Right atrium auricular region (tissue), 2 donors: ENCODE data around the gene AFAP1. TPM values are rescaled to one million over a fixed set of nuclear protein-coding genes. Genes with fewer than 3 reads are reported as not detected.

Experiments used
- DNase-seq: peaks from one replicate; pipeline ENCODE4 v3.0.0-alpha.2; 2019; ENCODE audit warnings: low spot score
- H3K27ac ChIP-seq, 2 donors: fragments of 200-600 bp; sonication (generic); 1 replicate in 1 of 2; 2 replicates in 1 of 2; pipeline ENCODE4 v1.5.1; 2016 to 2019
- H3K27me3 ChIP-seq, 2 donors: fragments of 200-600 bp; sonication (generic); one replicate each; pipeline versions ENCODE4 v1.5.1 to v1.6.0; 2017 to 2019
- H3K36me3 ChIP-seq: fragments of 200-600 bp; sonication (generic); one replicate; pipeline ENCODE4 v1.5.1; 2016
- H3K4me1 ChIP-seq, 2 donors: fragments of 200-600 bp; sonication (generic); one replicate each; pipeline versions ENCODE4 v1.5.1 to v1.6.0; 2017 to 2019
- H3K4me3 ChIP-seq, 2 donors: fragments of 200-600 bp; sonication (generic); 1 replicate in 1 of 2; 2 replicates in 1 of 2; pipeline ENCODE4 v1.5.1; 2017 to 2019; ENCODE audit warnings: mild to moderate bottlenecking in 1 of 2, moderate library complexity in 1 of 2
- H3K9me3 ChIP-seq, 2 donors: fragments of 200-600 bp; sonication (generic); one replicate each; pipeline ENCODE4 v1.5.1; 2019
- CTCF ChIP-seq, 2 donors: fragments of 200-600 bp; sonication (generic); IDR thresholded peaks; one replicate each; pipeline ENCODE4 v1.5.1; 2019; ENCODE audit warnings: antibody characterized with exemption in 2 of 2
- total RNA-seq, 2 donors: library from RNA; depleted of rRNA; stranded (reverse); fragments of >200 nt; gene quantifications; one replicate each; pipeline ENCODE4 v1.1.0, GENCODE V29; 2016

AFAP1 gene
- total RNA-seq, 2 donors from 2014 or later, result 16.2 to 27.2 TPM

- Histone ChIP-seq H3K27me3 (no peaks in the 10 kb centered on the region), H3K9me3 (no peaks in the 10 kb centered on the region), H3K27ac (peak overlapping the region; percentile 65 to 67), H3K36me3 (peaks cover 12% of the 10 kb centered on the region), H3K4me1 (peaks cover 0 to 42% of the 10 kb centered on the region in 2 donors), H3K4me3 (no peak overlapping the region)
- TF ChIP-seq CTCF (IDR thresholded peaks at IDR 0.05), result no peak
- peak; percentile 68 for DNase-seq
Observed at GRCh38 chr4:7872264-7872771, 67.3 kb downstream of the AFAP1 start.

- Histone ChIP-seq H3K9me3 (no peaks in the 10 kb centered on the region), H3K4me1 (peaks cover 0 to 32% of the 10 kb centered on the region in 2 donors), H3K27me3 (no peaks in the 10 kb centered on the region), H3K4me3 (peak overlapping the region; percentile 18 to 25), H3K27ac (peak overlapping the region; percentile 65 to 67), H3K36me3 (peaks cover 14% of the 10 kb centered on the region)
- no peak for DNase-seq
- no peak for TF ChIP-seq CTCF (IDR thresholded peaks at IDR 0.05)
Observed at GRCh38 chr4:7871356-7871755, 68.3 kb downstream of the AFAP1 start.

GRCh38 chr4:7868892-7869471 is 70.7 kb downstream of the AFAP1 start:
- peaks cover 14% of the 10 kb centered on the region for H3K36me3 ChIP-seq
- H3K4me3 ChIP-seq, result no peak overlapping the region
- TF ChIP-seq CTCF (IDR thresholded peaks at IDR 0.05), result no peak
- peaks cover 0 to 28% of the 10 kb centered on the region in 2 donors for H3K4me1 ChIP-seq
- no peaks in the 10 kb centered on the region for H3K9me3 ChIP-seq
- H3K27ac ChIP-seq, result no peak overlapping the region
- no peak for DNase-seq
- H3K27me3 ChIP-seq, result no peaks in the 10 kb centered on the region

- TF ChIP-seq CTCF (IDR thresholded peaks at IDR 0.05), result no peak
- no peaks in the 10 kb centered on the region for H3K9me3 ChIP-seq
- DNase-seq, result no peak
- H3K27me3 ChIP-seq, result no peaks in the 10 kb centered on the region
- H3K4me3 ChIP-seq, result no peak overlapping the region
- no peak overlapping the region for H3K27ac ChIP-seq
- H3K36me3 ChIP-seq, result peaks cover 14% of the 10 kb centered on the region
- H3K4me1 ChIP-seq, result peaks cover 0 to 28% of the 10 kb centered on the region in 2 donors
Observed at GRCh38 chr4:7868436-7868775, 71.3 kb downstream of the AFAP1 start.

- no peak for TF ChIP-seq CTCF (IDR thresholded peaks at IDR 0.05)
- DNase-seq, result no peak
- Histone ChIP-seq H3K36me3 (peaks cover 14% of the 10 kb centered on the region), H3K27ac (no peak overlapping the region), H3K9me3 (no peaks in the 10 kb centered on the region), H3K27me3 (no peaks in the 10 kb centered on the region), H3K4me1 (peaks cover 0 to 31% of the 10 kb centered on the region in 2 donors), H3K4me3 (no peak overlapping the region)
Observed at GRCh38 chr4:7867701-7868435, 71.8 kb downstream of the AFAP1 start.
